ENCODE results near the gene COL25A1. TPM values are rescaled to one million over a fixed set of nuclear protein-coding genes. Genes with fewer than 3 reads are reported as not detected.

COL25A1 gene
- total RNA-seq, 1 donor from 2014 or later, result not detected

GRCh38 chr4:109206620-109207019, 95.8 kb downstream of the COL25A1 start:
- Mint-ChIP-seq H3K27me3 (ENCODE audit: low read depth) (peaks cover 21% of the 10 kb centered on the region), H3K4me3 (ENCODE audit: low read depth) (no peak overlapping the region), H3K9me3 (no peaks in the 10 kb centered on the region), H3K36me3 (ENCODE audit: low read depth) (no peaks in the 10 kb centered on the region), H3K4me1 (ENCODE audit: low read depth) (no peaks in the 10 kb centered on the region), H3K27ac (no peak overlapping the region)
- no peak for DNase-seq (ENCODE audit: low spot score)
- intact Hi-C loops (cut with micrococcal nuclease), result no loop called here

- no peak overlapping the region for H3K27ac Mint-ChIP-seq
- no peak overlapping the region for H3K4me3 Mint-ChIP-seq (ENCODE audit: low read depth)
- intact Hi-C loops (cut with micrococcal nuclease), result no loop called here
- H3K36me3 Mint-ChIP-seq (ENCODE audit: low read depth), result no peaks in the 10 kb centered on the region
- no peaks in the 10 kb centered on the region for H3K9me3 Mint-ChIP-seq
- peaks cover 28% of the 10 kb centered on the region for H3K27me3 Mint-ChIP-seq (ENCODE audit: low read depth)
- DNase-seq (ENCODE audit: low spot score), result no peak
- no peaks in the 10 kb centered on the region for H3K4me1 Mint-ChIP-seq (ENCODE audit: low read depth)
Observed at GRCh38 chr4:109205186-109205585, 97.3 kb downstream of the COL25A1 start.

GRCh38 chr4:109199585-109199984, 102.9 kb downstream of the COL25A1 start:
- no peaks in the 10 kb centered on the region for H3K9me3 Mint-ChIP-seq
- H3K27ac Mint-ChIP-seq, result no peak overlapping the region
- H3K36me3 Mint-ChIP-seq (ENCODE audit: low read depth), result no peaks in the 10 kb centered on the region
- intact Hi-C loops (cut with micrococcal nuclease), result no loop called here
- no peaks in the 10 kb centered on the region for H3K4me1 Mint-ChIP-seq (ENCODE audit: low read depth)
- no peak for DNase-seq (ENCODE audit: low spot score)
- H3K27me3 Mint-ChIP-seq (ENCODE audit: low read depth), result peaks cover 30% of the 10 kb centered on the region
- H3K4me3 Mint-ChIP-seq (ENCODE audit: low read depth), result no peak overlapping the region

- Mint-ChIP-seq H3K4me1 (ENCODE audit: low read depth) (no peaks in the 10 kb centered on the region), H3K9me3 (no peaks in the 10 kb centered on the region), H3K27ac (no peak overlapping the region), H3K27me3 (ENCODE audit: low read depth) (peaks cover 16% of the 10 kb centered on the region), H3K36me3 (ENCODE audit: low read depth) (no peaks in the 10 kb centered on the region), H3K4me3 (ENCODE audit: low read depth) (no peak overlapping the region)
- intact Hi-C loops (cut with micrococcal nuclease), result no loop called here
- DNase-seq (ENCODE audit: low spot score), result no peak
Observed at GRCh38 chr4:109195646-109196045, 106.8 kb downstream of the COL25A1 start.

GRCh38 chr4:109191216-109191615, 111.2 kb downstream of the COL25A1 start:
- intact Hi-C loops (cut with micrococcal nuclease), result no loop called here
- H3K4me1 Mint-ChIP-seq (ENCODE audit: low read depth), result no peaks in the 10 kb centered on the region
- no peaks in the 10 kb centered on the region for H3K36me3 Mint-ChIP-seq (ENCODE audit: low read depth)
- H3K27me3 Mint-ChIP-seq (ENCODE audit: low read depth), result peaks cover 9% of the 10 kb centered on the region
- no peak overlapping the region for H3K27ac Mint-ChIP-seq
- no peak overlapping the region for H3K4me3 Mint-ChIP-seq (ENCODE audit: low read depth)
- DNase-seq (ENCODE audit: low spot score), result no peak
- no peaks in the 10 kb centered on the region for H3K9me3 Mint-ChIP-seq

GRCh38 chr4:109186458-109186945, 116.0 kb downstream of the COL25A1 start:
- Mint-ChIP-seq H3K27ac (no peak overlapping the region), H3K9me3 (no peaks in the 10 kb centered on the region), H3K27me3 (ENCODE audit: low read depth) (peaks cover 20% of the 10 kb centered on the region), H3K4me3 (ENCODE audit: low read depth) (no peak overlapping the region), H3K4me1 (ENCODE audit: low read depth) (no peaks in the 10 kb centered on the region), H3K36me3 (ENCODE audit: low read depth) (no peaks in the 10 kb centered on the region)
- intact Hi-C loops (cut with micrococcal nuclease), result no loop called here
- DNase-seq (ENCODE audit: low spot score), result no peak

- Mint-ChIP-seq H3K4me1 (ENCODE audit: low read depth) (no peaks in the 10 kb centered on the region), H3K27ac (no peak overlapping the region), H3K36me3 (ENCODE audit: low read depth) (no peaks in the 10 kb centered on the region), H3K9me3 (no peaks in the 10 kb centered on the region), H3K27me3 (ENCODE audit: low read depth) (peaks cover 20% of the 10 kb centered on the region), H3K4me3 (ENCODE audit: low read depth) (no peak overlapping the region)
- intact Hi-C loops (cut with micrococcal nuclease), result no loop called here
- DNase-seq (ENCODE audit: low spot score), result no peak
Observed at GRCh38 chr4:109185951-109186350, 116.5 kb downstream of the COL25A1 start.

GRCh38 chr4:109185548-109185947, 116.9 kb downstream of the COL25A1 start:
- H3K4me3 Mint-ChIP-seq (ENCODE audit: low read depth), result no peak overlapping the region
- H3K9me3 Mint-ChIP-seq, result no peaks in the 10 kb centered on the region
- intact Hi-C loops (cut with micrococcal nuclease), result no loop called here
- no peaks in the 10 kb centered on the region for H3K4me1 Mint-ChIP-seq (ENCODE audit: low read depth)
- no peak overlapping the region for H3K27ac Mint-ChIP-seq
- no peaks in the 10 kb centered on the region for H3K36me3 Mint-ChIP-seq (ENCODE audit: low read depth)
- DNase-seq (ENCODE audit: low spot score), result no peak
- H3K27me3 Mint-ChIP-seq (ENCODE audit: low read depth), result peaks cover 17% of the 10 kb centered on the region

GRCh38 chr4:109184491-109184961, 117.9 kb downstream of the COL25A1 start:
- H3K27me3 Mint-ChIP-seq (ENCODE audit: low read depth), result peaks cover 21% of the 10 kb centered on the region
- no peaks in the 10 kb centered on the region for H3K9me3 Mint-ChIP-seq

GRCh38 chr4:109183931-109184490, 118.4 kb downstream of the COL25A1 start:
- no peaks in the 10 kb centered on the region for H3K4me1 Mint-ChIP-seq (ENCODE audit: low read depth)
- no peaks in the 10 kb centered on the region for H3K9me3 Mint-ChIP-seq
- no peak overlapping the region for H3K4me3 Mint-ChIP-seq (ENCODE audit: low read depth)
- intact Hi-C loops (cut with micrococcal nuclease), result no loop called here
- peaks cover 27% of the 10 kb centered on the region for H3K27me3 Mint-ChIP-seq (ENCODE audit: low read depth)
- no peak overlapping the region for H3K27ac Mint-ChIP-seq
- DNase-seq (ENCODE audit: low spot score), result no peak
- H3K36me3 Mint-ChIP-seq (ENCODE audit: low read depth), result no peaks in the 10 kb centered on the region

More at GRCh38 chr4:109184491-109184961, 117.9 kb downstream of the COL25A1 start:
- no peak for DNase-seq (ENCODE audit: low spot score)
- Mint-ChIP-seq H3K27ac (no peak overlapping the region), H3K4me1 (ENCODE audit: low read depth) (no peaks in the 10 kb centered on the region), H3K36me3 (ENCODE audit: low read depth) (no peaks in the 10 kb centered on the region), H3K4me3 (ENCODE audit: low read depth) (no peak overlapping the region)
- intact Hi-C loops (cut with micrococcal nuclease), result no loop called here

GRCh38 chr4:109182696-109183095, 119.8 kb downstream of the COL25A1 start:
- Mint-ChIP-seq H3K36me3 (ENCODE audit: low read depth) (no peaks in the 10 kb centered on the region), H3K27ac (no peak overlapping the region), H3K9me3 (no peaks in the 10 kb centered on the region), H3K4me1 (ENCODE audit: low read depth) (no peaks in the 10 kb centered on the region), H3K4me3 (ENCODE audit: low read depth) (no peak overlapping the region), H3K27me3 (ENCODE audit: low read depth) (peaks cover 27% of the 10 kb centered on the region)
- intact Hi-C loops (cut with micrococcal nuclease), result no loop called here
- no peak for DNase-seq (ENCODE audit: low spot score)

- Mint-ChIP-seq H3K4me1 (ENCODE audit: low read depth) (no peaks in the 10 kb centered on the region), H3K27ac (no peak overlapping the region), H3K27me3 (ENCODE audit: low read depth) (peaks cover 25% of the 10 kb centered on the region), H3K9me3 (no peaks in the 10 kb centered on the region), H3K36me3 (ENCODE audit: low read depth) (no peaks in the 10 kb centered on the region), H3K4me3 (ENCODE audit: low read depth) (no peak overlapping the region)
- intact Hi-C loops (cut with micrococcal nuclease), result no loop called here
- no peak for DNase-seq (ENCODE audit: low spot score)
Observed at GRCh38 chr4:109179061-109179460, 123.4 kb downstream of the COL25A1 start.

- no peaks in the 10 kb centered on the region for H3K36me3 Mint-ChIP-seq (ENCODE audit: low read depth)
- H3K4me3 Mint-ChIP-seq (ENCODE audit: low read depth), result no peak overlapping the region
- H3K27ac Mint-ChIP-seq, result no peak overlapping the region
Observed at GRCh38 chr4:109177096-109177810, 125.2 kb downstream of the COL25A1 start.

More at GRCh38 chr4:109177096-109177810, 125.2 kb downstream of the COL25A1 start:
- Mint-ChIP-seq H3K9me3 (no peaks in the 10 kb centered on the region), H3K4me1 (ENCODE audit: low read depth) (no peaks in the 10 kb centered on the region), H3K27me3 (ENCODE audit: low read depth) (peaks cover 17% of the 10 kb centered on the region)
- DNase-seq (ENCODE audit: low spot score), result no peak
- intact Hi-C loops (cut with micrococcal nuclease), result no loop called here
